NB4 (cell line): Measurements from ENCODE around the gene TESK2.

Source experiments
- CTCF ChIP-seq: IDR thresholded peaks from one replicate; pipeline ENCODE4 v1.5.1; 2012; ENCODE audit warnings: low read depth, low read length
- MAX ChIP-seq: IDR thresholded peaks from 2 replicates; pipeline ENCODE4 v1.6.1; 2011; ENCODE audit warnings: low read depth, low read length
- MYC ChIP-seq: IDR thresholded peaks from 2 replicates; pipeline ENCODE4 v1.6.1; 2011; ENCODE audit warnings: low read depth, low read length
- POLR2A ChIP-seq: IDR thresholded peaks from 2 replicates; pipeline ENCODE4 v1.6.1; 2011; ENCODE audit warnings: mild to moderate bottlenecking; ENCODE audit not compliant: insufficient read length; ENCODE audit errors: extremely low read depth

- TF ChIP-seq POLR2A (no peak), CTCF (peak; percentile 8), MAX (no peak), MYC (no peak)
Measured at GRCh38 chr1:45334308-45335245, 156.4 kb downstream of the TESK2 start.
